ENCODE results near the gene LHX3. TPM values are rescaled to one million over a fixed set of nuclear protein-coding genes. Genes with fewer than 3 reads are reported as not detected.

Gene LHX3
- total RNA-seq, 1 donor from 2014 or later = not detected

DNA sequence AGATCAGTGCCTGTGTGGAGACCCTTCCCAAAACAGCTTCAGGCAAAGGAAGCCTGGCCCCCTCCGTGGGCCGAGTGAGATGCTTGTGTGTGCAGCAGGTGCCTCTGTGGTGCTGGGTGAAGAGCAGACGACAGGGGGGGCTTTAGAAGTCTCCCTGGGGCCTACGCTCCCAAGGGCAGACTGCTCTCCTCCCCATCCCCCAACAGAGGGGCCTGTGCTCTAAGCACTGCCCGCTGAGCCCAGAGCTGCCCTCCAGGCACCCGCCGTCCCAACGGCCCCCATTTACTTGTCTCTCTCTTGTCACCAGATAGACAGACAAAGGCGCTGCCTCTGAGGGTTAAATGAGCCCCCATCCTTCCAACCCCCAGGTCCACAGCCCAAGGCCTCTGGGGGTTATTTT is 2.7 kb upstream of the LHX3 start:
- no peaks in the 10 kb centered on the region for H3K9me3 ChIP-seq (ENCODE audit: low read depth)
- Mint-ChIP-seq H3K27ac (no peak overlapping the region), H3K36me3 (peaks cover 9% of the 10 kb centered on the region), H3K27me3 (ENCODE audit: insufficient read depth, low read depth) (peaks cover 29% of the 10 kb centered on the region), H3K4me1 (no peaks in the 10 kb centered on the region), H3K4me3 (no peak overlapping the region), H3K9me3 (no peaks in the 10 kb centered on the region)
- no peak overlapping the region for H3K4me2 ChIP-seq
- TF ChIP-seq EZH2phosphoT487 (IDR thresholded peaks at IDR 0.05) = no peak
- no peak for TF ChIP-seq EZH2 (IDR thresholded peaks at IDR 0.05)
- TF ChIP-seq, protein P1, sequence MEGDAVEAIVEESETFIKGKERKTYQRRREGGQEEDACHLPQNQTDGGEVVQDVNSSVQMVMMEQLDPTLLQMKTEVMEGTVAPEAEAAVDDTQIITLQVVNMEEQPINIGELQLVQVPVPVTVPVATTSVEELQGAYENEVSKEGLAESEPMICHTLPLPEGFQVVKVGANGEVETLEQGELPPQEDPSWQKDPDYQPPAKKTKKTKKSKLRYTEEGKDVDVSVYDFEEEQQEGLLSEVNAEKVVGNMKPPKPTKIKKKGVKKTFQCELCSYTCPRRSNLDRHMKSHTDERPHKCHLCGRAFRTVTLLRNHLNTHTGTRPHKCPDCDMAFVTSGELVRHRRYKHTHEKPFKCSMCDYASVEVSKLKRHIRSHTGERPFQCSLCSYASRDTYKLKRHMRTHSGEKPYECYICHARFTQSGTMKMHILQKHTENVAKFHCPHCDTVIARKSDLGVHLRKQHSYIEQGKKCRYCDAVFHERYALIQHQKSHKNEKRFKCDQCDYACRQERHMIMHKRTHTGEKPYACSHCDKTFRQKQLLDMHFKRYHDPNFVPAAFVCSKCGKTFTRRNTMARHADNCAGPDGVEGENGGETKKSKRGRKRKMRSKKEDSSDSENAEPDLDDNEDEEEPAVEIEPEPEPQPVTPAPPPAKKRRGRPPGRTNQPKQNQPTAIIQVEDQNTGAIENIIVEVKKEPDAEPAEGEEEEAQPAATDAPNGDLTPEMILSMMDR (IDR thresholded peaks at IDR 0.05) = no peak
- no peaks in the 10 kb centered on the region for H3F3A ChIP-seq (ENCODE audit: low read depth)
- no peaks in the 10 kb centered on the region for H3K36me3 ChIP-seq
- no peak overlapping the region for H3K9ac ChIP-seq
- H4K20me1 ChIP-seq (ENCODE audit: low read depth) = peaks cover 71% of the 10 kb centered on the region
- no peak overlapping the region for H2AFZ ChIP-seq (replicated peaks)
- DNase-seq (ENCODE audit: low spot score) = no peak
- H3K27ac ChIP-seq = no peak overlapping the region
- H3K79me2 ChIP-seq (ENCODE audit: low read depth) = no peaks in the 10 kb centered on the region
- no peak overlapping the region for H3K4me3 ChIP-seq
- no peaks in the 10 kb centered on the region for H3K4me1 ChIP-seq
- H3K27me3 ChIP-seq = peaks cover 43% of the 10 kb centered on the region

DNA sequence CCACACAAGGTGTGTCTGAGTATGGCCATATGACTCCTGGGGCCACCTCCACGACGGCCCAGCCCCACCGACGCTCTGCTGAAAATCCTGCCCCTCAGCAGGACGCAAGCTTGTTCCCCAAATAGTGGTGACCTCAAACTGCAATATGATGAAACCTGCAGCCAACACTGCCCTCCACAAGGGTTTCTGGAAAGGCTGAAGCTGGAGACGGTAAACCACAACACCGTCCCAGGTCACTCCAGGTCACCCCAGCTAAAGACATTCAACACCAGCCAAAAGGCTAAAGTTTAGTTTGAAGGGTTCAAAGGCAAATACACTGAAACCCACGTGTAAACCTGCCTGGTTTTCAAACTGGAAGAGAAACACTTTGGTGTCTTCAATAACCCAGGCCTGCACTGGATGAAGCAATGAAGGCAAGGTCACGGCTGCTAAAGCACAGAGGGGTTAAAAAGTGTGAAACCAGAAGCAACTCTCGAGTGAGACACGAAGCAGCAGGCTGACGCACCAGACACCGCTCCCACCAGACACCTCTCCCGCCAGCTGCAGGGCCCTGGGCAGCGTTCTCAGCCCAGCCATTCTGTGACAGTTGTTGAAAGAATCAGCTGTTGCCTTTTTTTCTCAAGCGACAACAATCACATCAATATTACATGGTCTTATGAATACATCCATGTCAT is 1.8 kb upstream of the LHX3 start:
- H3K27me3 ChIP-seq = peaks cover 52% of the 10 kb centered on the region
- H3K4me1 ChIP-seq = no peaks in the 10 kb centered on the region
- no peaks in the 10 kb centered on the region for H3F3A ChIP-seq (ENCODE audit: low read depth)
- no peak overlapping the region for H3K9ac ChIP-seq
- H3K4me3 Mint-ChIP-seq = no peak overlapping the region
- no peaks in the 10 kb centered on the region for H3K79me2 ChIP-seq (ENCODE audit: low read depth)
- H3K9me3 Mint-ChIP-seq = no peaks in the 10 kb centered on the region
- no peak overlapping the region for H2AFZ ChIP-seq (replicated peaks)
- no peaks in the 10 kb centered on the region for H3K36me3 ChIP-seq
- no peaks in the 10 kb centered on the region for H3K9me3 ChIP-seq (ENCODE audit: low read depth)
- H3K4me2 ChIP-seq = no peak overlapping the region
- DNase-seq (ENCODE audit: low spot score) = no peak
- H3K27me3 Mint-ChIP-seq (ENCODE audit: insufficient read depth, low read depth) = peaks cover 36% of the 10 kb centered on the region
- TF ChIP-seq EZH2phosphoT487 (IDR thresholded peaks at IDR 0.05) (no peak), EZH2 (IDR thresholded peaks at IDR 0.05) (no peak)
- TF ChIP-seq, protein P1 (IDR thresholded peaks at IDR 0.05) = no peak
- H3K4me3 ChIP-seq = no peak overlapping the region
- no peak overlapping the region for H3K27ac Mint-ChIP-seq
- H3K4me1 Mint-ChIP-seq = no peaks in the 10 kb centered on the region
- peaks cover 9% of the 10 kb centered on the region for H3K36me3 Mint-ChIP-seq
- H4K20me1 ChIP-seq (ENCODE audit: low read depth) = peaks cover 77% of the 10 kb centered on the region
- no peak overlapping the region for H3K27ac ChIP-seq

DNA sequence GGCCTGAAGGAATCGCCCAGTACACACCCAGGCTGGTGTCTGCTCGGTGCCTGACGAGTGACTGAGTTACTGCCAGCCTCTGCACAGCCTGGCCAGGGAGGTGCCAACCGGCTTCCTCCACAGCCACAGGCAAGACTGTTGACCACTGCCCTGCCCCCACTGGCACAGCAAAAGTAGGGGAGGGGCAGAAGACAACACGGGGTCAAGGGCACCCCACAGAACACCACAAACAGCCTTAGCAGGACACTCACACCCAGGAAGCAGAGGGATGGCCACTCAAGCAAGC is 722 bp upstream of the LHX3 start:
- Mint-ChIP-seq H3K4me1 (no peaks in the 10 kb centered on the region), H3K27ac (no peak overlapping the region), H3K27me3 (ENCODE audit: insufficient read depth, low read depth) (peaks cover 42% of the 10 kb centered on the region), H3K4me3 (no peak overlapping the region), H3K9me3 (no peaks in the 10 kb centered on the region), H3K36me3 (peaks cover 9% of the 10 kb centered on the region)
- Histone ChIP-seq H3F3A (ENCODE audit: low read depth) (no peaks in the 10 kb centered on the region), H3K27me3 (peaks cover 63% of the 10 kb centered on the region), H3K79me2 (ENCODE audit: low read depth) (no peaks in the 10 kb centered on the region), H3K4me2 (no peak overlapping the region), H2AFZ (replicated peaks) (no peak overlapping the region), H3K9me3 (ENCODE audit: low read depth) (no peaks in the 10 kb centered on the region), H3K4me1 (no peaks in the 10 kb centered on the region), H3K4me3 (no peak overlapping the region), H3K9ac (no peak overlapping the region), H4K20me1 (ENCODE audit: low read depth) (peaks cover 86% of the 10 kb centered on the region), H3K36me3 (no peaks in the 10 kb centered on the region), H3K27ac (no peak overlapping the region)
- no peak for TF ChIP-seq EZH2 (IDR thresholded peaks at IDR 0.05)
- TF ChIP-seq, protein P1 (IDR thresholded peaks at IDR 0.05) = no peak
- no peak for TF ChIP-seq EZH2phosphoT487 (IDR thresholded peaks at IDR 0.05)
- DNase-seq (ENCODE audit: low spot score) = no peak
